Measurements from ENCODE around the gene PSTK.

GRCh38 chr10:122962405-122962804 lies 17.8 kb upstream of the PSTK start:
- TF ChIP-seq, protein P1, sequence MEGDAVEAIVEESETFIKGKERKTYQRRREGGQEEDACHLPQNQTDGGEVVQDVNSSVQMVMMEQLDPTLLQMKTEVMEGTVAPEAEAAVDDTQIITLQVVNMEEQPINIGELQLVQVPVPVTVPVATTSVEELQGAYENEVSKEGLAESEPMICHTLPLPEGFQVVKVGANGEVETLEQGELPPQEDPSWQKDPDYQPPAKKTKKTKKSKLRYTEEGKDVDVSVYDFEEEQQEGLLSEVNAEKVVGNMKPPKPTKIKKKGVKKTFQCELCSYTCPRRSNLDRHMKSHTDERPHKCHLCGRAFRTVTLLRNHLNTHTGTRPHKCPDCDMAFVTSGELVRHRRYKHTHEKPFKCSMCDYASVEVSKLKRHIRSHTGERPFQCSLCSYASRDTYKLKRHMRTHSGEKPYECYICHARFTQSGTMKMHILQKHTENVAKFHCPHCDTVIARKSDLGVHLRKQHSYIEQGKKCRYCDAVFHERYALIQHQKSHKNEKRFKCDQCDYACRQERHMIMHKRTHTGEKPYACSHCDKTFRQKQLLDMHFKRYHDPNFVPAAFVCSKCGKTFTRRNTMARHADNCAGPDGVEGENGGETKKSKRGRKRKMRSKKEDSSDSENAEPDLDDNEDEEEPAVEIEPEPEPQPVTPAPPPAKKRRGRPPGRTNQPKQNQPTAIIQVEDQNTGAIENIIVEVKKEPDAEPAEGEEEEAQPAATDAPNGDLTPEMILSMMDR (IDR thresholded peaks at IDR 0.05), result no peak
- TF ChIP-seq EZH2 (IDR thresholded peaks at IDR 0.05), result no peak
- no peak for TF ChIP-seq EZH2phosphoT487 (IDR thresholded peaks at IDR 0.05)
